ENCODE data around the gene TTC28. TPM values are rescaled to one million over a fixed set of nuclear protein-coding genes. Genes with fewer than 3 reads are reported as not detected.

The TTC28 gene
- total and polyA plus RNA-seq, 2 donors (not counting 3 experiments of a cell fraction or from before 2014, with no cell fraction given), result 16.5 to 51.1 TPM

DNA sequence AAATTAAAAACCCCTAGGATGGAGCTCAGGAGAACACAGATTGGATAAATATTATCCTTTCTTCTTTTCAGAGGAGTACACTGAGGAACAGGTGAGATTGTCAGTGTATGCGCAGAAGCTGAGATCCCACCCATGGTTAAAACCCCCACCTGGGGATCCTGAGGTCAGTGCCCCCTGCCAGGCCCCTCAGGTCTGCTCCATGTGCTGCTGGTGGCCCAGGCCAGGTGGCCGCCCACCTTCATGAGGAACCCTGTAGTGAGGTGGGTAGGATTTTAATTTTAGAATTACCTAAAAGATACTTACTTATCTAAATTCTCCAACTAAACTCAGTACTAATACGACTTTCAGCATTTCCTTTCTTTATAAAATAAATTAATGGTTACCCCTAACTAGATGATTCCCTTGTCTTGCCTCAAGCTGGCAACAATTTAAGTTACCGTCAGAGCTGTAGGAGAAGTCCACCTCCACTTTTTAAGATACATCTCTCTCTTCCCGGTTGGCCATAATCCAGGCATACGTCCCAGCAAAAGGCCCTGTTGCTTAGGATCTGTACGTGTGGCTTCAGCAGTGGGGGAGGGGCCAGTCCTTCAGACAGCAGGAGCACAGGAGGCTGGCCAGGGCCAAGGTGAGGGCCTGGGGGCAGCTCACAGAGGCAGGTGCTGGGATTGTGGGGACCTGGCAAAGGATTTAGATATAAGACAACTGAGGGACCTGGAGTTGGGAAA, 699.1 kb downstream of the TTC28 start:
- intact Hi-C loops (cut with micrococcal nuclease) (no loop called here), dilution Hi-C loops (cut with MboI; ENCODE audit: extremely low pct_ligation_motif_present, low sequenced_read_pairs) (no loop called here)
- Histone ChIP-seq H3K27ac (ENCODE audit: insufficient read depth, low read depth, low read length) (no peak overlapping the region), H3K9me1 (replicated peaks; ENCODE audit: control insufficient read depth, extremely low read depth, insufficient read depth, low read length) (no peaks in the 10 kb centered on the region), H3K9ac (replicated peaks; ENCODE audit: extremely low read depth, insufficient read depth, low read length) (no peak overlapping the region), H3K9me3 (replicated peaks; ENCODE audit: control insufficient read depth, insufficient read depth, low read length) (no peaks in the 10 kb centered on the region), H3K79me2 (ENCODE audit: control insufficient read depth, insufficient read depth, low read length) (no peaks in the 10 kb centered on the region), H3K4me3 (replicated peaks in 1 of 3; ENCODE audit: insufficient read depth in 1 of 3, low read depth in 1 of 3, low read length in 3 of 3) (no peak overlapping the region), H3K4me2 (ENCODE audit: insufficient read depth, low read length) (no peak overlapping the region), H3K4me1 (ENCODE audit: control insufficient read depth, extremely low read depth, insufficient read depth, low read length) (peaks cover 2% of the 10 kb centered on the region), H3K36me3 (ENCODE audit: control insufficient read depth in 2 of 2, extremely low read depth in 1 of 2, insufficient read depth in 2 of 2, low read length in 2 of 2) (peaks cover 0 to 19% of the 10 kb centered on the region in 2 experiments), H4K20me1 (replicated peaks; ENCODE audit: control insufficient read depth, extremely low read depth, insufficient read depth, low read length) (no peaks in the 10 kb centered on the region), H2AFZ (ENCODE audit: low read depth, low read length) (no peak overlapping the region), H3K27me3 (ENCODE audit: control insufficient read depth in 2 of 2, insufficient read depth in 2 of 2, low read length in 2 of 2) (no peaks in the 10 kb centered on the region)
- DNase-seq (ENCODE audit: low read depth, low spot score) (no peak), FAIRE-seq (no peak)
- no TSS peak for BruUV-seq (replicated peaks)
- CTCF ChIA-PET, result interaction anchor here (1.1 to 1.4 kb wide), 2 partner anchors 14 to 72 kb away, joined by 3 read pairs; no protein-coding TSS in a partner anchor
- POLR2A ChIA-PET, result interaction anchor here (0.7 kb wide), 1 partner anchor 44 kb away, joined by 8 read pairs; no protein-coding TSS in a partner anchor
- no peak for TF ChIP-seq POLR2A (IDR thresholded peaks at IDR 0.05; ENCODE audit: low read depth, low read length)
- no peak for TF ChIP-seq JUN (IDR thresholded peaks at IDR 0.05; ENCODE audit: borderline replicate concordance, insufficient read depth, insufficient read length, low read depth)
- no peak for TF ChIP-seq EZH2 (IDR thresholded peaks at IDR 0.05; ENCODE audit: borderline replicate concordance, low read depth, low read length, severe bottlenecking)
- TF ChIP-seq MYC (IDR thresholded peaks at IDR 0.05; ENCODE audit: low read depth, low read length), result no peak

DNA sequence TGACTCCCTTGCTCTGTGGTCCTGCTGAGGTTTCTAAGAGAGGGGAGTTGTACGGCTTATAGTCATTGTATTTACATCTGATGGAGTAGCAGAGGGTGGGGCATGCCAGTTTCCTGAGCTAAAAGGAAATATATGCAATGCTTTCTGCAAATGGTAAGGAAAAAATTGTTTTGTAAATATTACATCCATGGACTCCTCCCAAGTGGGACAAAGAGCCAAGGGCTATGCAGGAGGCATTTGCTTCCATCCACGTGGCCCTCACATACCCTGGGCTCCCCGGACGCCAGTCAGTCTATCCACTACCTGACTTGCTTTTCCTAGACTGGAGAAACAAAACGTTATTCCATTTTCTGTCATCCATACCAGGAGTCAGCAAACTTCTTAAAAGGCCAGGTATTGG, 700.8 kb downstream of the TTC28 start:
- H3K9me3 ChIP-seq (replicated peaks; ENCODE audit: control insufficient read depth, insufficient read depth, low read length), result no peaks in the 10 kb centered on the region
- H2AFZ ChIP-seq (ENCODE audit: low read depth, low read length), result no peak overlapping the region
- no peak overlapping the region for H3K9ac ChIP-seq (replicated peaks; ENCODE audit: extremely low read depth, insufficient read depth, low read length)
- TF ChIP-seq, protein P1, sequence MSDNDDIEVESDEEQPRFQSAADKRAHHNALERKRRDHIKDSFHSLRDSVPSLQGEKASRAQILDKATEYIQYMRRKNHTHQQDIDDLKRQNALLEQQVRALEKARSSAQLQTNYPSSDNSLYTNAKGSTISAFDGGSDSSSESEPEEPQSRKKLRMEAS (IDR thresholded peaks at IDR 0.05; ENCODE audit: insufficient read depth, insufficient read length), result no peak
- no peak for TF ChIP-seq POLR2AphosphoS5 (IDR thresholded peaks at IDR 0.05; ENCODE audit: insufficient read depth, low read depth, low read length)
- no peak for TF ChIP-seq POLR2A (IDR thresholded peaks at IDR 0.05; ENCODE audit: low read depth, low read length)
- TF ChIP-seq CTCF (IDR thresholded peaks at IDR 0.05; ENCODE audit: extremely low read depth in 1 of 2, insufficient read depth in 1 of 2, low read depth in 1 of 2, low read length in 2 of 2), result no peak
- TF ChIP-seq GATA2 (IDR thresholded peaks at IDR 0.05; ENCODE audit: insufficient read depth, insufficient read length, low read depth, low read length), result no peak
- TF ChIP-seq FOS (IDR thresholded peaks at IDR 0.05; ENCODE audit: borderline replicate concordance, insufficient read depth, low read length), result no peak
- TF ChIP-seq EZH2 (IDR thresholded peaks at IDR 0.05; ENCODE audit: borderline replicate concordance, low read depth, low read length, severe bottlenecking), result no peak
- no peak for TF ChIP-seq JUN (IDR thresholded peaks at IDR 0.05; ENCODE audit: borderline replicate concordance, insufficient read depth, insufficient read length, low read depth)
- TF ChIP-seq MYC (IDR thresholded peaks at IDR 0.05; ENCODE audit: low read depth, low read length), result no peak
- no peak overlapping the region for H3K4me2 ChIP-seq (ENCODE audit: insufficient read depth, low read length)
- dilution Hi-C loops (cut with MboI; ENCODE audit: extremely low pct_ligation_motif_present, low sequenced_read_pairs) (no loop called here), intact Hi-C loops (cut with micrococcal nuclease) (no loop called here)
- H3K36me3 ChIP-seq (ENCODE audit: control insufficient read depth in 2 of 2, extremely low read depth in 1 of 2, insufficient read depth in 2 of 2, low read length in 2 of 2), result peaks cover 0 to 13% of the 10 kb centered on the region in 2 experiments
- ChIA-PET POLR2A (no interaction called here), CTCF (no interaction called here)
- H3K4me1 ChIP-seq (ENCODE audit: control insufficient read depth, extremely low read depth, insufficient read depth, low read length), result peaks cover 5% of the 10 kb centered on the region
- H4K20me1 ChIP-seq (replicated peaks; ENCODE audit: control insufficient read depth, extremely low read depth, insufficient read depth, low read length), result no peaks in the 10 kb centered on the region
- no peak for DNase-seq (ENCODE audit: low read depth, low spot score)
- H3K27ac ChIP-seq (ENCODE audit: insufficient read depth, low read depth, low read length), result no peak overlapping the region
- no peaks in the 10 kb centered on the region for H3K27me3 ChIP-seq (ENCODE audit: control insufficient read depth in 2 of 2, insufficient read depth in 2 of 2, low read length in 2 of 2)
- BruUV-seq (replicated peaks), result no TSS peak
- no peaks in the 10 kb centered on the region for H3K9me1 ChIP-seq (replicated peaks; ENCODE audit: control insufficient read depth, extremely low read depth, insufficient read depth, low read length)
- FAIRE-seq, result no peak
- no peaks in the 10 kb centered on the region for H3K79me2 ChIP-seq (ENCODE audit: control insufficient read depth, insufficient read depth, low read length)
- no peak overlapping the region for H3K4me3 ChIP-seq (replicated peaks in 1 of 3; ENCODE audit: insufficient read depth in 1 of 3, low read depth in 1 of 3, low read length in 3 of 3)

Measured in endothelial cell of umbilical vein (primary cell).